GM23338 (cell line): ENCODE data around the gene PMP22.

Experiments used
- CREB1 ChIP-seq: fragments of 250-450 bp; sonication (Bioruptor Pico); IDR thresholded peaks from 2 replicates; pipeline ENCODE4 v1.5.0; 2020; ENCODE audit warnings: low read depth, mild to moderate bottlenecking, moderate library complexity
- EZH2 ChIP-seq: fragments of 200-600 bp; sonication (generic); IDR thresholded peaks from one replicate; pipeline ENCODE4 v1.8.0; 2017; ENCODE audit warnings: antibody characterized with exemption, mild to moderate bottlenecking, low read depth; ENCODE audit not compliant: unreplicated experiment
- EZH2phosphoT487 ChIP-seq: fragments of 200-600 bp; sonication (generic); IDR thresholded peaks from one replicate; pipeline ENCODE4 v1.8.1; 2018; ENCODE audit warnings: antibody characterized with exemption; ENCODE audit not compliant: unreplicated experiment
- NANOG ChIP-seq: IDR thresholded peaks from 2 replicates; pipeline ENCODE4 v1.6.1; 2016; ENCODE audit warnings: antibody characterized with exemption, borderline replicate concordance
- POLR2AphosphoS5 ChIP-seq: IDR thresholded peaks from 2 replicates; pipeline ENCODE4 v1.6.1; 2016; ENCODE audit warnings: antibody characterized with exemption, low read depth
- ZNF331 ChIP-seq: fragments of 250-450 bp; sonication (Bioruptor Pico); IDR thresholded peaks from 2 replicates; pipeline ENCODE4 v1.5.0; 2020; ENCODE audit warnings: low read depth, mild to moderate bottlenecking, moderate library complexity
- TF ChIP-seq, protein P1 (sequence below), 2 experiments: fragments of 200-600 bp in 1 of 2; sonication (generic) in 1 of 2; conservative IDR thresholded peaks; 2 replicates each; pipeline versions ENCODE4 v1.5.1 to v1.6.1; 2016 to 2017; ENCODE audit warnings: antibody characterized with exemption in 2 of 2, low read depth in 2 of 2, mild to moderate bottlenecking in 2 of 2, moderate library complexity in 1 of 2
- TF ChIP-seq, protein P2 (sequence below): IDR thresholded peaks from one replicate; pipeline ENCODE4 v1.6.1; 2018; ENCODE audit warnings: antibody characterized with exemption; ENCODE audit not compliant: unreplicated experiment
- TF ChIP-seq, protein P3 (sequence below): IDR thresholded peaks from 2 replicates; pipeline ENCODE4 v1.6.1; 2016; ENCODE audit warnings: antibody characterized with exemption

DNA sequence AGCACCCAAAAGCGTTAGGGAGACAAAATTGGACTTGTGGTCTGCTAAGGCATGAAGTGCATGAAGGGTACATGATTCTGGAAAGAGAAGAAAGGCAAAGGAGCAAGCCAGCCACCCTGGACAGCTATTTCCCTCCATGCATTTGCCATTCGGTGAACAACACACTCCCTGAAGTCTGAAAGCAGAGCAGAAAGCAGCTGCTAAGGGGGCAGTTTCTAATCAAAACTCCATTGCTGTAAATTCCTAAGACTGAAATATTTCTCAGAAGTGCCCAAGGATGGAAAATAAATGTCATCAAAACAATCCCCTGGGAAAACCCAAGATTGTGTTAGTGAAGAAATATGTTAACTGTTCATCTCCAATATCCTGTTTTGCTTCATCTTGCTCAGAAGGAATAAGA, 44.3 kb downstream of the PMP22 start:
- TF ChIP-seq, protein P1, sequence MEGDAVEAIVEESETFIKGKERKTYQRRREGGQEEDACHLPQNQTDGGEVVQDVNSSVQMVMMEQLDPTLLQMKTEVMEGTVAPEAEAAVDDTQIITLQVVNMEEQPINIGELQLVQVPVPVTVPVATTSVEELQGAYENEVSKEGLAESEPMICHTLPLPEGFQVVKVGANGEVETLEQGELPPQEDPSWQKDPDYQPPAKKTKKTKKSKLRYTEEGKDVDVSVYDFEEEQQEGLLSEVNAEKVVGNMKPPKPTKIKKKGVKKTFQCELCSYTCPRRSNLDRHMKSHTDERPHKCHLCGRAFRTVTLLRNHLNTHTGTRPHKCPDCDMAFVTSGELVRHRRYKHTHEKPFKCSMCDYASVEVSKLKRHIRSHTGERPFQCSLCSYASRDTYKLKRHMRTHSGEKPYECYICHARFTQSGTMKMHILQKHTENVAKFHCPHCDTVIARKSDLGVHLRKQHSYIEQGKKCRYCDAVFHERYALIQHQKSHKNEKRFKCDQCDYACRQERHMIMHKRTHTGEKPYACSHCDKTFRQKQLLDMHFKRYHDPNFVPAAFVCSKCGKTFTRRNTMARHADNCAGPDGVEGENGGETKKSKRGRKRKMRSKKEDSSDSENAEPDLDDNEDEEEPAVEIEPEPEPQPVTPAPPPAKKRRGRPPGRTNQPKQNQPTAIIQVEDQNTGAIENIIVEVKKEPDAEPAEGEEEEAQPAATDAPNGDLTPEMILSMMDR (conservative IDR thresholded peaks at IDR 0.05; ENCODE audit: low read depth in 2 of 2), result no peak
- TF ChIP-seq EZH2 (no peak), POLR2AphosphoS5 (no peak), EZH2phosphoT487 (no peak), CREB1 (no peak), NANOG (no peak), ZNF331 (CRISPR knock-in tag) (no peak)
- TF ChIP-seq, protein P2, sequence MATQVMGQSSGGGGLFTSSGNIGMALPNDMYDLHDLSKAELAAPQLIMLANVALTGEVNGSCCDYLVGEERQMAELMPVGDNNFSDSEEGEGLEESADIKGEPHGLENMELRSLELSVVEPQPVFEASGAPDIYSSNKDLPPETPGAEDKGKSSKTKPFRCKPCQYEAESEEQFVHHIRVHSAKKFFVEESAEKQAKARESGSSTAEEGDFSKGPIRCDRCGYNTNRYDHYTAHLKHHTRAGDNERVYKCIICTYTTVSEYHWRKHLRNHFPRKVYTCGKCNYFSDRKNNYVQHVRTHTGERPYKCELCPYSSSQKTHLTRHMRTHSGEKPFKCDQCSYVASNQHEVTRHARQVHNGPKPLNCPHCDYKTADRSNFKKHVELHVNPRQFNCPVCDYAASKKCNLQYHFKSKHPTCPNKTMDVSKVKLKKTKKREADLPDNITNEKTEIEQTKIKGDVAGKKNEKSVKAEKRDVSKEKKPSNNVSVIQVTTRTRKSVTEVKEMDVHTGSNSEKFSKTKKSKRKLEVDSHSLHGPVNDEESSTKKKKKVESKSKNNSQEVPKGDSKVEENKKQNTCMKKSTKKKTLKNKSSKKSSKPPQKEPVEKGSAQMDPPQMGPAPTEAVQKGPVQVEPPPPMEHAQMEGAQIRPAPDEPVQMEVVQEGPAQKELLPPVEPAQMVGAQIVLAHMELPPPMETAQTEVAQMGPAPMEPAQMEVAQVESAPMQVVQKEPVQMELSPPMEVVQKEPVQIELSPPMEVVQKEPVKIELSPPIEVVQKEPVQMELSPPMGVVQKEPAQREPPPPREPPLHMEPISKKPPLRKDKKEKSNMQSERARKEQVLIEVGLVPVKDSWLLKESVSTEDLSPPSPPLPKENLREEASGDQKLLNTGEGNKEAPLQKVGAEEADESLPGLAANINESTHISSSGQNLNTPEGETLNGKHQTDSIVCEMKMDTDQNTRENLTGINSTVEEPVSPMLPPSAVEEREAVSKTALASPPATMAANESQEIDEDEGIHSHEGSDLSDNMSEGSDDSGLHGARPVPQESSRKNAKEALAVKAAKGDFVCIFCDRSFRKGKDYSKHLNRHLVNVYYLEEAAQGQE, result no peak
- TF ChIP-seq, protein P3, sequence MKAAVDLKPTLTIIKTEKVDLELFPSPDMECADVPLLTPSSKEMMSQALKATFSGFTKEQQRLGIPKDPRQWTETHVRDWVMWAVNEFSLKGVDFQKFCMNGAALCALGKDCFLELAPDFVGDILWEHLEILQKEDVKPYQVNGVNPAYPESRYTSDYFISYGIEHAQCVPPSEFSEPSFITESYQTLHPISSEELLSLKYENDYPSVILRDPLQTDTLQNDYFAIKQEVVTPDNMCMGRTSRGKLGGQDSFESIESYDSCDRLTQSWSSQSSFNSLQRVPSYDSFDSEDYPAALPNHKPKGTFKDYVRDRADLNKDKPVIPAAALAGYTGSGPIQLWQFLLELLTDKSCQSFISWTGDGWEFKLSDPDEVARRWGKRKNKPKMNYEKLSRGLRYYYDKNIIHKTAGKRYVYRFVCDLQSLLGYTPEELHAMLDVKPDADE, result no peak
